Measurements from ENCODE around the gene PRKG1. TPM values are rescaled to one million over a fixed set of nuclear protein-coding genes. Genes with fewer than 3 reads are reported as not detected.

Gene PRKG1
- total and polyA plus RNA-seq, 2 of the 8 experiments (the other 6 are each of a cell fraction or from before 2014, with no cell fraction given) = 4.2 to 15.2 TPM

GRCh38 chr10:51188008-51188407, 113.7 kb downstream of the PRKG1 start (continued):
- TF ChIP-seq CHD7 (IDR thresholded peaks at IDR 0.05; ENCODE audit: insufficient replicate concordance, low read length) (no peak), CHD2 (IDR thresholded peaks at IDR 0.05; ENCODE audit: low read length) (no peak), RXRA (IDR thresholded peaks at IDR 0.05; ENCODE audit: insufficient read depth, low read depth, low read length) (no peak), CEBPB (IDR thresholded peaks at IDR 0.05; ENCODE audit: low read depth, low read length) (no peak), ZNF274 (IDR thresholded peaks at IDR 0.05; ENCODE audit: borderline replicate concordance, extremely low read depth, low read length) (no peak), KDM1A (IDR thresholded peaks at IDR 0.05; ENCODE audit: borderline replicate concordance, low read length) (no peak), SUZ12 (IDR thresholded peaks at IDR 0.05; ENCODE audit: low read length) (no peak), EGR1 (IDR thresholded peaks at IDR 0.05; ENCODE audit: borderline replicate concordance, low read depth, low read length) (no peak), YY1 (IDR thresholded peaks at IDR 0.05; ENCODE audit: low read depth, low read length) (no peak), RBBP5 (IDR thresholded peaks at IDR 0.05; ENCODE audit: borderline replicate concordance, low read depth, low read length) (no peak), SRF (IDR thresholded peaks at IDR 0.05; ENCODE audit: low read depth, low read length) (no peak), SP2 (IDR thresholded peaks at IDR 0.05; ENCODE audit: low read length) (no peak), POLR2AphosphoS5 (IDR thresholded peaks at IDR 0.05; ENCODE audit: low read depth, low read length) (no peak), HDAC6 (IDR thresholded peaks at IDR 0.05; ENCODE audit: low read depth, low read length) (no peak)

Measured in H1 (cell line).